RCC 7860 (cell line): ENCODE data around the gene ABR.
"Not testable (repeated sequence)": the region's sequence is repeated elsewhere in the genome, so short reads cannot be mapped to it uniquely, and the experiment has no call there.

Experiments used
- DNase-seq: peaks from one replicate; pipeline ENCODE4 v3.0.0-alpha.2; 2015; ENCODE audit warnings: low spot score
- FAIRE-seq: peaks from 2 replicates; lab custom pipeline; 2012; peaks lifted over from hg19 to GRCh38; lab: Jason Lieb, UNC

ABR gene

GRCh38 chr17:973053-973452 is 206.7 kb downstream of the ABR start:
- DNase-seq (no peak), FAIRE-seq (no peak)

GRCh38 chr17:971861-972260 is 207.9 kb downstream of the ABR start:
- FAIRE-seq, DNase-seq: not testable (repeated sequence)

- no peak for DNase-seq
- no peak for FAIRE-seq
Observed at GRCh38 chr17:970364-970763, 209.4 kb downstream of the ABR start.

GRCh38 chr17:969811-970355 is 209.9 kb downstream of the ABR start:
- FAIRE-seq (no peak), DNase-seq (no peak)

- DNase-seq = no peak
- FAIRE-seq = no peak
Observed at GRCh38 chr17:968812-969730, 210.7 kb downstream of the ABR start.

- DNase-seq (no peak), FAIRE-seq (no peak)
Observed at GRCh38 chr17:967122-967521, 212.7 kb downstream of the ABR start.

GRCh38 chr17:965311-965989 is 214.3 kb downstream of the ABR start:
- FAIRE-seq (no peak), DNase-seq (no peak)

GRCh38 chr17:964876-965275 is 214.9 kb downstream of the ABR start:
- no peak for FAIRE-seq
- no peak for DNase-seq

- FAIRE-seq = no peak
Observed at GRCh38 chr17:962670-963069, 217.1 kb downstream of the ABR start.

GRCh38 chr17:962166-962565 is 217.6 kb downstream of the ABR start:
- no peak for DNase-seq
- FAIRE-seq = no peak

More at GRCh38 chr17:962670-963069, 217.1 kb downstream of the ABR start:
- DNase-seq = no peak

- DNase-seq (peak; percentile 25), FAIRE-seq (no peak)
Observed at GRCh38 chr17:958712-959451, 220.9 kb downstream of the ABR start.

GRCh38 chr17:957856-958421 is 221.8 kb downstream of the ABR start:
- no peak for FAIRE-seq
- DNase-seq = no peak

- DNase-seq (no peak), FAIRE-seq (no peak)
Observed at GRCh38 chr17:956905-957304, 222.9 kb downstream of the ABR start.

- no peak for DNase-seq
- no peak for FAIRE-seq
Observed at GRCh38 chr17:954431-955164, 225.2 kb downstream of the ABR start.

- FAIRE-seq = no peak
- DNase-seq = no peak
Observed at GRCh38 chr17:953767-954166, 226.0 kb downstream of the ABR start.
